Measurements from ENCODE around the gene NRAS.
A peak's percentile ranks its signal among the peaks of the same experiment; 100 is the strongest.
"Not testable (repeated sequence)": the region's sequence is repeated elsewhere in the genome, so short reads cannot be mapped to it uniquely, and the experiment has no call there.

Gene NRAS

GRCh38 chr1:114716304-114717170, at the start of gene NRAS:
Gene NRAS (minus strand): TSS chr1:114716771. CDS start chr1:114716160, 611 bp downstream.
- DNase-seq (ENCODE audit: low spot score), result peak; percentile 98

GRCh38 chr1:114764689-114765088, 48.1 kb upstream of the NRAS start:
- no peak for DNase-seq (ENCODE audit: low spot score)

- peak; percentile 19 for DNase-seq (ENCODE audit: low spot score)
Observed at GRCh38 chr1:114758256-114758832, 41.8 kb upstream of the NRAS start.

- peak; percentile 97 for DNase-seq (ENCODE audit: low spot score)
Observed at GRCh38 chr1:114757455-114758255, 41.1 kb upstream of the NRAS start, which contains the start of gene CSDE1. Gene CSDE1 (minus strand): TSS chr1:114757984. CDS start chr1:114739890, 18,094 bp downstream.

GRCh38 chr1:114756949-114757454, 40.4 kb upstream of the NRAS start:
- peak; percentile 60 for DNase-seq (ENCODE audit: low spot score)

GRCh38 chr1:114756009-114756892, 39.7 kb upstream of the NRAS start:
- DNase-seq (ENCODE audit: low spot score), result no peak

GRCh38 chr1:114755006-114755931, 38.7 kb upstream of the NRAS start:
- DNase-seq (ENCODE audit: low spot score), result peak; percentile 9

- not testable (repeated sequence) for DNase-seq (ENCODE audit: low spot score)
Observed at GRCh38 chr1:114753702-114754101, 37.1 kb upstream of the NRAS start.

GRCh38 chr1:114753143-114753542, 36.6 kb upstream of the NRAS start:
- no peak for DNase-seq (ENCODE audit: low spot score)

- DNase-seq (ENCODE audit: low spot score), result no peak
Observed at GRCh38 chr1:114750780-114751179, 34.2 kb upstream of the NRAS start.

GRCh38 chr1:114749835-114750234, 33.3 kb upstream of the NRAS start:
- DNase-seq (ENCODE audit: low spot score), result no peak

GRCh38 chr1:114746450-114747121, 30.0 kb upstream of the NRAS start:
- no peak for DNase-seq (ENCODE audit: low spot score)

- no peak for DNase-seq (ENCODE audit: low spot score)
Observed at GRCh38 chr1:114745291-114745690, 28.7 kb upstream of the NRAS start.

GRCh38 chr1:114741963-114742746, 25.6 kb upstream of the NRAS start:
- DNase-seq (ENCODE audit: low spot score), result no peak

GRCh38 chr1:114740331-114740730, 23.8 kb upstream of the NRAS start:
- no peak for DNase-seq (ENCODE audit: low spot score)

GRCh38 chr1:114737314-114737849, 20.8 kb upstream of the NRAS start:
- DNase-seq (ENCODE audit: low spot score), result no peak

- DNase-seq (ENCODE audit: low spot score), result no peak
Observed at GRCh38 chr1:114735479-114735878, 18.9 kb upstream of the NRAS start.

- DNase-seq (ENCODE audit: low spot score), result no peak
Observed at GRCh38 chr1:114729782-114730181, 13.2 kb upstream of the NRAS start.

Data from AG20443 (cell line).